SK-N-SH treated with all-trans-retinoic acid at 6 μM for 48 hours (cell line): ENCODE results near the gene GUCA2A.

Experiments
- ATAC-seq: fragments of 200-7000 bp; cut with Tn5 transposase; 3 replicates; pipeline ENCODE4 v1.9.1; 2020; ENCODE audit warnings: mild to moderate bottlenecking, moderate library complexity
- ARNTL ChIP-seq: fragments of 450-650 bp; formaldehyde crosslinking; IDR thresholded peaks from 2 replicates; pipeline ENCODE4 v1.5.0; 2020; ENCODE audit warnings: low read depth, mild to moderate bottlenecking, moderate library complexity, borderline replicate concordance
- BACH2 ChIP-seq: fragments of 250-450 bp; sonication (Bioruptor Pico); IDR thresholded peaks from 2 replicates; pipeline ENCODE4 v1.9.0; 2021; ENCODE audit warnings: mild to moderate bottlenecking, borderline replicate concordance
- CSDC2 ChIP-seq: fragments of 250-450 bp; sonication (Bioruptor Pico); IDR thresholded peaks from 2 replicates; pipeline ENCODE4 v1.5.0; 2020; ENCODE audit warnings: mild to moderate bottlenecking, moderate library complexity
- GLIS3 ChIP-seq: fragments of 250-450 bp; sonication (Bioruptor Pico); IDR thresholded peaks from 2 replicates; pipeline ENCODE4 v1.5.0; 2020; ENCODE audit warnings: mild to moderate bottlenecking, moderate library complexity
- ISL1 ChIP-seq: fragments of 250-450 bp; sonication (Bioruptor Pico); IDR thresholded peaks from 2 replicates; pipeline ENCODE4 v2.1.2; 2022; ENCODE audit warnings: mild to moderate bottlenecking, moderate library complexity
- OSR1 ChIP-seq: fragments of 250-450 bp; sonication (Bioruptor Pico); IDR thresholded peaks from 2 replicates; pipeline ENCODE4 v1.8.0; 2022; ENCODE audit warnings: moderate library complexity, mild to moderate bottlenecking, inconsistent platforms
- PPARA ChIP-seq: fragments of 250-450 bp; sonication (Bioruptor Pico); IDR thresholded peaks from 2 replicates; pipeline ENCODE4 v1.5.0; 2020; ENCODE audit warnings: mild to moderate bottlenecking, borderline replicate concordance
- RARB ChIP-seq: fragments of 250-450 bp; sonication (Bioruptor Pico); IDR thresholded peaks from 2 replicates; pipeline ENCODE4 v1.8.0; 2021; ENCODE audit warnings: mild to moderate bottlenecking, moderate library complexity
- SNAI2 ChIP-seq: fragments of 250-450 bp; sonication (Bioruptor Pico); IDR thresholded peaks from 2 replicates; pipeline ENCODE4 v1.5.0; 2020; ENCODE audit warnings: mild to moderate bottlenecking, moderate library complexity
- TCF4 ChIP-seq: fragments of 250-450 bp; sonication (Bioruptor Pico); IDR thresholded peaks from 2 replicates; pipeline ENCODE4 v1.8.0; 2021; ENCODE audit warnings: mild to moderate bottlenecking, moderate library complexity, borderline replicate concordance
- TOX ChIP-seq: fragments of 250-450 bp; sonication (Bioruptor Pico); IDR thresholded peaks from 2 replicates; pipeline ENCODE4 v1.8.0; 2021; ENCODE audit warnings: mild to moderate bottlenecking, moderate library complexity, borderline replicate concordance
- ZFP3 ChIP-seq: fragments of 250-450 bp; sonication (Bioruptor Pico); IDR thresholded peaks from 2 replicates; pipeline ENCODE4 v1.5.0; 2020; ENCODE audit warnings: mild to moderate bottlenecking, moderate library complexity
- ZFP30 ChIP-seq: fragments of 450-650 bp; formaldehyde crosslinking; IDR thresholded peaks from 2 replicates; pipeline ENCODE4 v1.5.0; 2022; ENCODE audit warnings: mild to moderate bottlenecking, moderate library complexity
- ZNF565 ChIP-seq: fragments of 450-650 bp; formaldehyde crosslinking; conservative IDR thresholded peaks from 2 replicates; pipeline ENCODE4 v1.5.0; 2020; ENCODE audit warnings: low read depth, mild to moderate bottlenecking, moderate library complexity
- ZNF8 ChIP-seq: fragments of 450-650 bp; formaldehyde crosslinking; IDR thresholded peaks from 2 replicates; pipeline ENCODE4 v1.5.0; 2020; ENCODE audit warnings: mild to moderate bottlenecking, moderate library complexity
- TF ChIP-seq, protein P1 (sequence below): fragments of 250-450 bp; sonication (Bioruptor Pico); IDR thresholded peaks from 2 replicates; pipeline ENCODE4 v1.5.1; 2020; ENCODE audit warnings: low read depth, mild to moderate bottlenecking, moderate library complexity
- TF ChIP-seq, protein P2 (sequence below): fragments of 250-450 bp; sonication (Bioruptor Pico); IDR thresholded peaks from 2 replicates; pipeline ENCODE4 v1.5.0; 2020; ENCODE audit warnings: mild to moderate bottlenecking, moderate library complexity
- TF ChIP-seq, protein P3 (sequence below): fragments of 250-450 bp; sonication (Bioruptor Pico); IDR thresholded peaks from 2 replicates; pipeline ENCODE4 v1.8.0; 2020; ENCODE audit warnings: mild to moderate bottlenecking, moderate library complexity, borderline replicate concordance

The GUCA2A gene

DNA sequence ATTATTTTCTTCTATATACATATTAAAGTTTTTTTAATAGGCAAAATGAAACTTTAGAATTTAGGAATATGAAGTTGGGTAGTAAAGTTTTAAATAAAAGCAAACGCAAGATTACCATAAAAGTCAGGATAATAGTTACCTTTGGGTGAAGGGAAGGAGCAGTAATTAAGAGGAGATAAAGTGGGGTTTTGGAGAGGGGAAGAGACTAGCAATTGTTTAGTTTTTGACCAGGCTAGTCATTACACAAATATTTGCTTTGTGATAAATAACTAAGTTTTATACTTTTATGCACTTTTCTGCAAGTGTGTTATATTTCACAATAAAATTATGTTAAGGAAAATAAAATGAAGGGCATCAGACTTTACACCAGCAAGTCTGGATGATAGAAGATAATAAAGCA lies 39.0 kb downstream of the GUCA2A start:
- ATAC-seq = no peak
- TF ChIP-seq ZNF565 (CRISPR knock-in tag) (no peak), SNAI2 (no peak), TCF4 (CRISPR knock-in tag) (no peak), PPARA (CRISPR knock-in tag) (no peak)
- TF ChIP-seq, protein P1, sequence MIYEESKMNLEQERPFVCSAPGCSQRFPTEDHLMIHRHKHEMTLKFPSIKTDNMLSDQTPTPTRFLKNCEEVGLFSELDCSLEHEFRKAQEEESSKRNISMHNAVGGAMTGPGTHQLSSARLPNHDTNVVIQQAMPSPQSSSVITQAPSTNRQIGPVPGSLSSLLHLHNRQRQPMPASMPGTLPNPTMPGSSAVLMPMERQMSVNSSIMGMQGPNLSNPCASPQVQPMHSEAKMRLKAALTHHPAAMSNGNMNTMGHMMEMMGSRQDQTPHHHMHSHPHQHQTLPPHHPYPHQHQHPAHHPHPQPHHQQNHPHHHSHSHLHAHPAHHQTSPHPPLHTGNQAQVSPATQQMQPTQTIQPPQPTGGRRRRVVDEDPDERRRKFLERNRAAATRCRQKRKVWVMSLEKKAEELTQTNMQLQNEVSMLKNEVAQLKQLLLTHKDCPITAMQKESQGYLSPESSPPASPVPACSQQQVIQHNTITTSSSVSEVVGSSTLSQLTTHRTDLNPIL (CRISPR knock-in tag) = no peak

DNA sequence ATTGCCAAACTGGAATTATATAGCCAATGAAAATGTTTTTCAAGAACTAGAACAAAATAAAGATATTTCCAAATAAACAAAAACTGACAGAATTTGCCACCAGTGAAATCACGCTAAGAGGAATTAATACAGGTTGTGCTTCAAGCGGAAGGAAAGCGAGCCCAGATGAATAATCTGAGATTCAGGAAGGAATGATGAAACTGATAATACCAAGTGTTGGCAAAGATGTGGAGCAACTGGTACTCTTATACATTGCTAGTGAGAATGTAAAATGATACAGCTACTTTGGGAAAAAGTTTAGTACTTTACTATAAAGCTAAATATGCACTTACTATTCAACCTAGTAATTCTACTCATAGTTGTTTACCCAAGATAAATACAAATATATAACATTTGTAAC lies 42.1 kb downstream of the GUCA2A start:
- no peak for ATAC-seq
- TF ChIP-seq, protein P1 (CRISPR knock-in tag) = no peak
- TF ChIP-seq TOX (CRISPR knock-in tag) = no peak
- no peak for TF ChIP-seq OSR1
- TF ChIP-seq ZFP3 (CRISPR knock-in tag) = no peak
- no peak for TF ChIP-seq ZNF565 (CRISPR knock-in tag)
- no peak for TF ChIP-seq GLIS3 (CRISPR knock-in tag)
- TF ChIP-seq RARB (CRISPR knock-in tag) = no peak
- TF ChIP-seq TCF4 (CRISPR knock-in tag) = no peak
- no peak for TF ChIP-seq ISL1 (CRISPR knock-in tag)
- TF ChIP-seq, protein P2, sequence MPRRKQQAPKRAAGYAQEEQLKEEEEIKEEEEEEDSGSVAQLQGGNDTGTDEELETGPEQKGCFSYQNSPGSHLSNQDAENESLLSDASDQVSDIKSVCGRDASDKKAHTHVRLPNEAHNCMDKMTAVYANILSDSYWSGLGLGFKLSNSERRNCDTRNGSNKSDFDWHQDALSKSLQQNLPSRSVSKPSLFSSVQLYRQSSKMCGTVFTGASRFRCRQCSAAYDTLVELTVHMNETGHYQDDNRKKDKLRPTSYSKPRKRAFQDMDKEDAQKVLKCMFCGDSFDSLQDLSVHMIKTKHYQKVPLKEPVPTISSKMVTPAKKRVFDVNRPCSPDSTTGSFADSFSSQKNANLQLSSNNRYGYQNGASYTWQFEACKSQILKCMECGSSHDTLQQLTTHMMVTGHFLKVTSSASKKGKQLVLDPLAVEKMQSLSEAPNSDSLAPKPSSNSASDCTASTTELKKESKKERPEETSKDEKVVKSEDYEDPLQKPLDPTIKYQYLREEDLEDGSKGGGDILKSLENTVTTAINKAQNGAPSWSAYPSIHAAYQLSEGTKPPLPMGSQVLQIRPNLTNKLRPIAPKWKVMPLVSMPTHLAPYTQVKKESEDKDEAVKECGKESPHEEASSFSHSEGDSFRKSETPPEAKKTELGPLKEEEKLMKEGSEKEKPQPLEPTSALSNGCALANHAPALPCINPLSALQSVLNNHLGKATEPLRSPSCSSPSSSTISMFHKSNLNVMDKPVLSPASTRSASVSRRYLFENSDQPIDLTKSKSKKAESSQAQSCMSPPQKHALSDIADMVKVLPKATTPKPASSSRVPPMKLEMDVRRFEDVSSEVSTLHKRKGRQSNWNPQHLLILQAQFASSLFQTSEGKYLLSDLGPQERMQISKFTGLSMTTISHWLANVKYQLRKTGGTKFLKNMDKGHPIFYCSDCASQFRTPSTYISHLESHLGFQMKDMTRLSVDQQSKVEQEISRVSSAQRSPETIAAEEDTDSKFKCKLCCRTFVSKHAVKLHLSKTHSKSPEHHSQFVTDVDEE (CRISPR knock-in tag) = no peak
- no peak for TF ChIP-seq BACH2
- TF ChIP-seq CSDC2 (CRISPR knock-in tag) = no peak
- TF ChIP-seq ZNF8 (CRISPR knock-in tag) = no peak
- TF ChIP-seq, protein P3, sequence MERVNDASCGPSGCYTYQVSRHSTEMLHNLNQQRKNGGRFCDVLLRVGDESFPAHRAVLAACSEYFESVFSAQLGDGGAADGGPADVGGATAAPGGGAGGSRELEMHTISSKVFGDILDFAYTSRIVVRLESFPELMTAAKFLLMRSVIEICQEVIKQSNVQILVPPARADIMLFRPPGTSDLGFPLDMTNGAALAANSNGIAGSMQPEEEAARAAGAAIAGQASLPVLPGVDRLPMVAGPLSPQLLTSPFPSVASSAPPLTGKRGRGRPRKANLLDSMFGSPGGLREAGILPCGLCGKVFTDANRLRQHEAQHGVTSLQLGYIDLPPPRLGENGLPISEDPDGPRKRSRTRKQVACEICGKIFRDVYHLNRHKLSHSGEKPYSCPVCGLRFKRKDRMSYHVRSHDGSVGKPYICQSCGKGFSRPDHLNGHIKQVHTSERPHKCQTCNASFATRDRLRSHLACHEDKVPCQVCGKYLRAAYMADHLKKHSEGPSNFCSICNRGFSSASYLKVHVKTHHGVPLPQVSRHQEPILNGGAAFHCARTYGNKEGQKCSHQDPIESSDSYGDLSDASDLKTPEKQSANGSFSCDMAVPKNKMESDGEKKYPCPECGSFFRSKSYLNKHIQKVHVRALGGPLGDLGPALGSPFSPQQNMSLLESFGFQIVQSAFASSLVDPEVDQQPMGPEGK (CRISPR knock-in tag) = no peak
- no peak for TF ChIP-seq SNAI2
- TF ChIP-seq ZFP30 (CRISPR knock-in tag) = no peak
- no peak for TF ChIP-seq PPARA (CRISPR knock-in tag)

DNA sequence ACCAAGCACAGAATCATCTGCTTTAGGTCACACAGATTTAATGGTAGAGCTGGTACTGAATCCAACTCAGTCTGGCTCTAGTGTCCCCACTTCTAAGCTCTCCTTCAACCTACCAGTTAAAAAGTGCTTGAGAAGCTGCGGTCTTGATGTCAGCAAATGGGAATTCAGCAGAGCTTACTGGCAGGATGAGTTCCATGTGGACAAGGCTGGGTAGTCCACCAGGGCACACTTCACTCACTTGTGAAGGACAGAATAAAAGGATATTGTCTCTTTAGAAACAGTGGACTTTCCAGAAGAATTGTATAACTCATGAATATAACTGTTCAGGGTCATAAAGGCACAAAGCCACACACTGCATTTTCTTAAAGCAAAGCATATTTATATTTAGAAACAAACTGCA lies 46.4 kb downstream of the GUCA2A start:
- TF ChIP-seq RARB (CRISPR knock-in tag) (no peak), ARNTL (no peak), ZNF565 (CRISPR knock-in tag) (no peak), GLIS3 (CRISPR knock-in tag) (no peak), ISL1 (CRISPR knock-in tag) (no peak), ZNF8 (CRISPR knock-in tag) (no peak), TOX (CRISPR knock-in tag) (no peak), ZFP3 (CRISPR knock-in tag) (no peak), BACH2 (no peak)
- TF ChIP-seq, protein P1 (CRISPR knock-in tag) = no peak
- TF ChIP-seq, protein P2 (CRISPR knock-in tag) = no peak
- no peak for ATAC-seq
